HCT116 (cell line): ENCODE results near the gene NBDY. TPM values are rescaled to one million over a fixed set of nuclear protein-coding genes. Genes with fewer than 3 reads are reported as not detected.
"Not testable (repeated sequence)": the region's sequence is repeated elsewhere in the genome, so short reads cannot be mapped to it uniquely, and the experiment has no call there.

Experiments
- ATAC-seq: fragments of 200-7000 bp; cut with Tn5 transposase; 2 replicates; pipeline ENCODE4 v1.9.1; 2020; ENCODE audit warnings: mild to moderate bottlenecking, moderate library complexity
- BruUV-seq: library from RNA; stranded (reverse); fragments of 400-500 nt; replicated peaks from 2 replicates; lab custom pipeline; 2021; lab: Mats Ljungman, UMichigan
- CTCF ChIA-PET: fragments of 300-600 bp; sonication (Branson Sonifier 250); formaldehyde crosslinking; loops from one replicate; lab custom pipeline; 2021; ENCODE audit warnings: antibody characterized with exemption; lab: Charles Lee
- POLR2A ChIA-PET: fragments of 300-600, 350-600 bp; sonication (Branson Sonifier 250); formaldehyde crosslinking; loops from one replicate; lab custom pipeline; 2021; ENCODE audit warnings: antibody characterized with exemption; lab: Charles Lee
- RAD21 ChIA-PET, 2 experiments: fragments of 300-600 bp; sonication (Branson Sonifier 250); formaldehyde crosslinking; loops; one replicate each; lab custom pipeline; 2023; ENCODE audit warnings: low total read pairs in 2 of 2; ENCODE audit not compliant: uncharacterized antibody in 2 of 2, unreplicated experiment in 2 of 2, low non-redundant PET in 1 of 2; lab: Charles Lee
- DNase-seq: peaks from one replicate; pipeline ENCODE4 v3.0.0-alpha.2; 2010; ENCODE audit warnings: low read depth, low spot score
- H2AFZ ChIP-seq: fragments of 200-600 bp; shearing (Covaris generic), sonication (generic); 2 replicates; pipeline ENCODE4 v1.6.1; 2017; ENCODE audit warnings: low read depth, mixed run types, mixed read lengths, antibody characterized with exemption, low read length; ENCODE audit not compliant: poor library complexity, severe bottlenecking
- H3K27ac ChIP-seq: 2 replicates; pipeline ENCODE4 v1.5.1; 2012; ENCODE audit warnings: low read depth, low read length
- H3K27me3 ChIP-seq: fragments of 200-600 bp; sonication (generic); 2 replicates; pipeline ENCODE4 v1.6.1; 2016; ENCODE audit warnings: mixed run types, low read length, mixed read lengths; ENCODE audit not compliant: insufficient read depth
- H3K36me3 ChIP-seq, 2 experiments: fragments of 200-500 bp in 1 of 2; fragments of 200-600 bp in 1 of 2; sonication (Bioruptor generic) in 1 of 2; sonication (generic) in 1 of 2; 2 replicates each; pipeline versions ENCODE4 v1.5.1 to v1.6.1; 2014 to 2016; ENCODE audit warnings: low read length in 2 of 2, inconsistent platforms in 1 of 2, mixed read lengths in 1 of 2, mixed run types in 1 of 2; ENCODE audit not compliant: insufficient read depth in 2 of 2, control insufficient read depth in 1 of 2
- H3K4me1 ChIP-seq, 2 experiments: fragments of 200-600 bp in 1 of 2; sonication (generic) in 1 of 2; 2 replicates each; pipeline versions ENCODE4 v1.5.1 to v1.6.1; 2012 to 2017; ENCODE audit warnings: low read length in 2 of 2, inconsistent platforms in 1 of 2, mild to moderate bottlenecking in 1 of 2, mixed read lengths in 1 of 2, mixed run types in 1 of 2, moderate library complexity in 1 of 2; ENCODE audit not compliant: insufficient read depth in 2 of 2, control insufficient read depth in 1 of 2
- H3K4me2 ChIP-seq: fragments of 200-600 bp; sonication (generic); 2 replicates; pipeline ENCODE4 v1.6.1; 2017; ENCODE audit warnings: mixed run types, low read length, mixed read lengths
- H3K4me3 ChIP-seq, 2 experiments: fragments of 200-600 bp in 1 of 2; sonication (generic) in 1 of 2; replicated peaks in 1 of 2; 2 replicates each; pipeline ENCODE4 v1.5.1; 2011 to 2016; ENCODE audit warnings: low read length in 2 of 2, control low read depth in 1 of 2, low read depth in 1 of 2, mild to moderate bottlenecking in 1 of 2, mixed read lengths in 1 of 2, mixed run types in 1 of 2
- H3K79me2 ChIP-seq: fragments of 200-600 bp; sonication (generic); 2 replicates; pipeline ENCODE4 v1.6.1; 2017; ENCODE audit warnings: mild to moderate bottlenecking, mixed run types, low read length, moderate library complexity, mixed read lengths; ENCODE audit not compliant: insufficient read depth
- H3K9ac ChIP-seq: fragments of 200-600 bp; sonication (generic); 2 replicates; pipeline ENCODE4 v1.6.1; 2016; ENCODE audit warnings: low read length, mixed read lengths
- H3K9me2 ChIP-seq: fragments of 200-600 bp; sonication (generic), shearing (Covaris generic); 2 replicates; pipeline ENCODE4 v1.6.1; 2017; ENCODE audit warnings: mixed run types, mild to moderate bottlenecking, moderate library complexity; ENCODE audit not compliant: insufficient read depth
- H3K9me3 ChIP-seq, 2 experiments: fragments of 200-500 bp in 1 of 2; fragments of 200-600 bp in 1 of 2; sonication (Bioruptor generic) in 1 of 2; sonication (generic) in 1 of 2; 2 replicates each; pipeline ENCODE4 v1.6.1; 2014 to 2017; ENCODE audit warnings: low read length in 2 of 2, mixed read lengths in 2 of 2, inconsistent platforms in 1 of 2, low read depth in 1 of 2, mild to moderate bottlenecking in 1 of 2, mixed run types in 1 of 2, moderate library complexity in 1 of 2; ENCODE audit not compliant: control insufficient read depth in 1 of 2, insufficient read depth in 1 of 2
- H4K20me1 ChIP-seq: fragments of 200-600 bp; sonication (generic), shearing (Covaris generic); 2 replicates; pipeline ENCODE4 v1.6.1; 2017; ENCODE audit warnings: mixed run types, mild to moderate bottlenecking, moderate library complexity; ENCODE audit not compliant: insufficient read depth
- CEBPB ChIP-seq: IDR thresholded peaks from 2 replicates; pipeline ENCODE4 v1.6.1; 2012; ENCODE audit warnings: low read depth
- EGR1 ChIP-seq: IDR thresholded peaks from 2 replicates; pipeline ENCODE4 v1.6.1; 2012; ENCODE audit warnings: low read depth
- FOSL1 ChIP-seq: IDR thresholded peaks from 2 replicates; pipeline ENCODE4 v1.6.1; 2012; ENCODE audit warnings: low read depth
- JUND ChIP-seq: IDR thresholded peaks from 2 replicates; pipeline ENCODE4 v1.6.1; 2012
- SP1 ChIP-seq: IDR thresholded peaks from 2 replicates; pipeline ENCODE4 v1.6.1; 2012; ENCODE audit warnings: low read depth
- SRF ChIP-seq: IDR thresholded peaks from 2 replicates; pipeline ENCODE4 v1.6.1; 2012; ENCODE audit warnings: low read depth
- YY1 ChIP-seq: IDR thresholded peaks from 2 replicates; pipeline ENCODE4 v1.6.1; 2011; ENCODE audit warnings: low read length, low read depth, moderate library complexity, mild to moderate bottlenecking; ENCODE audit not compliant: insufficient replicate concordance; ENCODE audit errors: extremely low read depth
- ZFX ChIP-seq: fragments of 450-650 bp; IDR thresholded peaks from 2 replicates; pipeline ENCODE4 v1.6.1; 2017
- intact Hi-C: fragments of 100-400 bp; cut with micrococcal nuclease; formaldehyde crosslinking; loops from 2 replicates; pipeline ENCODE4 v1.10.0; 2022
- total RNA-seq: library from RNA; stranded (reverse); gene quantifications from one replicate; pipeline ENCODE4 v1.2.1, GENCODE V29; 2021; ENCODE audit not compliant: unreplicated experiment
- TF ChIP-seq, protein P1 (sequence below): IDR thresholded peaks from 2 replicates; pipeline ENCODE4 v1.6.1; 2012
- TF ChIP-seq, protein P2 (sequence below), 3 experiments: fragments of 200-600 bp in 1 of 3; sonication (generic) in 1 of 3; IDR thresholded peaks in 2 of 3; conservative IDR thresholded peaks in 1 of 3; 2 replicates each; pipeline ENCODE4 v1.5.1; 2012 to 2017; ENCODE audit warnings: low read depth in 2 of 3, low read length in 2 of 3, antibody characterized with exemption in 1 of 3, borderline replicate concordance in 1 of 3, control low read depth in 1 of 3, mild to moderate bottlenecking in 1 of 3, mixed read lengths in 1 of 3, mixed run types in 1 of 3, moderate library complexity in 1 of 3; ENCODE audit not compliant: insufficient read depth in 1 of 3
- TF ChIP-seq, protein P3 (sequence below): IDR thresholded peaks from 2 replicates; pipeline ENCODE4 v1.6.1; 2012

The NBDY gene
- total RNA-seq, 1 experiment from 2014 or later: 65.6 TPM

DNA sequence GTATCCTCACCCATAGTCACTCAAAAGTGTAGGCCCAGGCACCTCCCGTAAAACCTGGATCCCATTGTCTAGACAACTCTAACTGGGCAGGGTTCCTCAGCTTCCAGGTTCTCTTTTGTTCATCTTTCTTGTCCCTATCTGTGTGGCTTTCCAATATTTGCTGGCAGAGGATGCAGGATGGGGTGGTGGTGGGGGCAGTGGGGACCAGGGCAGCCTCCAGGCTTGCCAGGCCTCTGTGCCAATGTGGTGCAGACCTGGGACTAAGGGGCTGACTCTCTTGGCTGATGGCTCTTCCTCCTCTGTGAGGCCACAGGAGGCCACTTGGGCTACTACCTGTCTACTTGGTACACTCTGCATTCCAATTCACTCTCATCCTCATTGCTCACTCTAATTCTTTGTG lies 76.4 kb downstream of the NBDY start (continued):
- TF ChIP-seq, protein P1, sequence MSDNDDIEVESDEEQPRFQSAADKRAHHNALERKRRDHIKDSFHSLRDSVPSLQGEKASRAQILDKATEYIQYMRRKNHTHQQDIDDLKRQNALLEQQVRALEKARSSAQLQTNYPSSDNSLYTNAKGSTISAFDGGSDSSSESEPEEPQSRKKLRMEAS: no peak
- TF ChIP-seq YY1: no peak

DNA sequence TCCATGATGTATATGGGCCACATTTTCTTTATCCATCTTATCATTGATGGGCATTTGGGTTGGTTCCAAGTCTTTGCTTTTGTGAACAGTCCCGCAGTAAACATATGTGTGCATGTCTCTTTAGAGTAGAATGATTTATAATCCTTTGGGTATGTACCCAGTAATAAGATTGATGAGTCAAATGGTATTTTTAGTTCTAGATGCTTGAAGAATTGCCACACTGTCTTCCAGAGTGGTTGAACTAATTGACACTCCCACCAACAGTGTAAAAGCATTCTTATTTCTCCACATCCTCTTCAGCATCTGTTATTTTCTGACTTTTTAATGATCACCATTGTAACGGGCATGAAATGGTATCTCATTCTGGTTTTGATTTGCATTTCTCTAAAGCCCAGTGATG lies 77.1 kb downstream of the NBDY start:
- ATAC-seq, H3K4me3 ChIP-seq, intact Hi-C loops, H2AFZ ChIP-seq, H4K20me1 ChIP-seq, H3K36me3 ChIP-seq, CTCF ChIA-PET, POLR2A ChIA-PET, RAD21 ChIA-PET, DNase-seq, H3K79me2 ChIP-seq, H3K9me2 ChIP-seq, H3K4me2 ChIP-seq, H3K27ac ChIP-seq, H3K4me1 ChIP-seq, BruUV-seq, H3K9me3 ChIP-seq, H3K9ac ChIP-seq, H3K27me3 ChIP-seq: not testable (repeated sequence)

DNA sequence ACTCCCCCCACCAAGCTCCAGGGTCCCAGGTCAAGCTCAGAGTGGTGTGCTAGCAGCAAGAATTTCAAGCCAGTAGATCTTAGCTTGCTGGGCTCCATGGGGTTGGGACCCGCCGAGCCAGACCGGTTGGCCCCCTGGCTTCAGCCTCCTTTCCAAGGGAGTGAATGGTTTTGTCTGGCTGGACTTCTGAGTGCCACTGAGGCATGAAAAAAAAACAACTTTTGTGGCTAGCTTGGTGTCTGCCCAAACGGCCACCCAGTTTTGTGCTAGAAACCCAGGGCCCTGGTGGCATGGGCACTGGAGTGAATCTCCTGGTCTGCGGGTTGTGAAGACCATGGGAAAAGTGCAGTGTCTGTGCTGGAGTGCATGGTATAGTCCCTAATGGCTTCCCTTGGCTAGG lies 82.6 kb downstream of the NBDY start:
- H3K9ac ChIP-seq: no peak overlapping the region
- H3K9me3 ChIP-seq: no peaks in the 10 kb centered on the region
- DNase-seq (no peak), ATAC-seq (no peak)
- no peak overlapping the region for H2AFZ ChIP-seq
- no peaks in the 10 kb centered on the region for H3K4me1 ChIP-seq
- no peaks in the 10 kb centered on the region for H3K9me2 ChIP-seq
- POLR2A ChIA-PET: no interaction called here
- intact Hi-C loops: no loop called here
- BruUV-seq: no TSS peak
- no peaks in the 10 kb centered on the region for H3K27me3 ChIP-seq
- H3K27ac ChIP-seq: no peak overlapping the region
- no peaks in the 10 kb centered on the region for H4K20me1 ChIP-seq
- H3K36me3 ChIP-seq: no peaks in the 10 kb centered on the region
- H3K4me2 ChIP-seq: no peak overlapping the region
- RAD21 ChIA-PET: no interaction called here
- CTCF ChIA-PET: no interaction called here
- no peaks in the 10 kb centered on the region; the same call in 1 of the 2 replicates for H3K79me2 ChIP-seq
- no peak for TF ChIP-seq SP1
- TF ChIP-seq JUND: no peak
- TF ChIP-seq, protein P2, sequence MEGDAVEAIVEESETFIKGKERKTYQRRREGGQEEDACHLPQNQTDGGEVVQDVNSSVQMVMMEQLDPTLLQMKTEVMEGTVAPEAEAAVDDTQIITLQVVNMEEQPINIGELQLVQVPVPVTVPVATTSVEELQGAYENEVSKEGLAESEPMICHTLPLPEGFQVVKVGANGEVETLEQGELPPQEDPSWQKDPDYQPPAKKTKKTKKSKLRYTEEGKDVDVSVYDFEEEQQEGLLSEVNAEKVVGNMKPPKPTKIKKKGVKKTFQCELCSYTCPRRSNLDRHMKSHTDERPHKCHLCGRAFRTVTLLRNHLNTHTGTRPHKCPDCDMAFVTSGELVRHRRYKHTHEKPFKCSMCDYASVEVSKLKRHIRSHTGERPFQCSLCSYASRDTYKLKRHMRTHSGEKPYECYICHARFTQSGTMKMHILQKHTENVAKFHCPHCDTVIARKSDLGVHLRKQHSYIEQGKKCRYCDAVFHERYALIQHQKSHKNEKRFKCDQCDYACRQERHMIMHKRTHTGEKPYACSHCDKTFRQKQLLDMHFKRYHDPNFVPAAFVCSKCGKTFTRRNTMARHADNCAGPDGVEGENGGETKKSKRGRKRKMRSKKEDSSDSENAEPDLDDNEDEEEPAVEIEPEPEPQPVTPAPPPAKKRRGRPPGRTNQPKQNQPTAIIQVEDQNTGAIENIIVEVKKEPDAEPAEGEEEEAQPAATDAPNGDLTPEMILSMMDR (IDR thresholded peaks at IDR 0.05 in 2 of 3, conservative IDR thresholded peaks at IDR 0.05 in 1 of 3; ENCODE audit: borderline replicate concordance in 1 of 3, insufficient read depth in 1 of 3, low read depth in 2 of 3, low read length in 2 of 3): no peak
- no peak for TF ChIP-seq FOSL1
- no peak for TF ChIP-seq EGR1
- TF ChIP-seq ZFX: no peak
- no peak for TF ChIP-seq SRF
- TF ChIP-seq CEBPB: no peak
- no peak for TF ChIP-seq YY1
- TF ChIP-seq, protein P3, sequence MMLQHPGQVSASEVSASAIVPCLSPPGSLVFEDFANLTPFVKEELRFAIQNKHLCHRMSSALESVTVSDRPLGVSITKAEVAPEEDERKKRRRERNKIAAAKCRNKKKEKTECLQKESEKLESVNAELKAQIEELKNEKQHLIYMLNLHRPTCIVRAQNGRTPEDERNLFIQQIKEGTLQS: no peak
- H3K4me3 ChIP-seq: no peak overlapping the region
